Heart right ventricle (tissue), 16 donors: ENCODE data around the gene TRIM36. TPM values are rescaled to one million over a fixed set of nuclear protein-coding genes. Genes with fewer than 3 reads are reported as not detected.
A peak's percentile ranks its signal among the peaks of the same experiment; 100 is the strongest.

Experiments
- ATAC-seq, 8 donors: fragments of 200-7000 bp; cut with Tn5 transposase; one replicate each; pipeline ENCODE4 v1.9.1; 2020; ENCODE audit warnings: mild to moderate bottlenecking in 8 of 8, moderate library complexity in 8 of 8, moderate number of reproducible peaks in 1 of 8
- DNase-seq, 2 donors: peaks; one replicate each; pipeline ENCODE4 v3.0.0-alpha.2; 2020
- H3K27ac ChIP-seq, 10 donors: fragments of 200-600 bp; sonication (generic) in 2 of 10; one replicate each; pipeline versions ENCODE4 v1.5.0 to v1.8.0; 2020 to 2022; ENCODE audit warnings: mild to moderate bottlenecking in 3 of 10
- H3K27me3 ChIP-seq, 7 donors: fragments of 200-600 bp; one replicate each; pipeline ENCODE4 v1.8.0; 2021 to 2022; ENCODE audit warnings: mild to moderate bottlenecking in 2 of 7
- H3K36me3 ChIP-seq, 9 donors: fragments of 200-600 bp; sonication (generic) in 1 of 9; one replicate each; pipeline versions ENCODE4 v1.5.0 to v1.8.0; 2020 to 2022; ENCODE audit warnings: mild to moderate bottlenecking in 2 of 9
- H3K4me1 ChIP-seq, 9 donors: fragments of 200-600 bp; sonication (generic) in 1 of 9; one replicate each; pipeline versions ENCODE4 v1.5.0 to v1.8.0; 2020 to 2022; ENCODE audit warnings: mild to moderate bottlenecking in 4 of 9
- H3K4me3 ChIP-seq, 10 donors: fragments of 200-600 bp; sonication (generic) in 2 of 10; one replicate each; pipeline versions ENCODE4 v1.5.0 to v1.8.0; 2020 to 2022; ENCODE audit warnings: mild to moderate bottlenecking in 7 of 10, moderate library complexity in 2 of 10
- H3K9me3 ChIP-seq, 11 donors: fragments of 200-600 bp in 10 of 11; sonication (generic) in 2 of 11; one replicate each; pipeline versions ENCODE4 v1.5.0 to v1.8.0; 2013 to 2022; ENCODE audit warnings: mild to moderate bottlenecking in 2 of 11, control low read depth in 1 of 11, moderate library complexity in 1 of 11
- WGBS, 2 donors: extraction: QIAGEN DNeasy Blood & Tissue Kit; methylation state at CpG; one replicate each; pipeline ENCODE4 v1.1.7; 2013; ENCODE audit warnings: inconsistent platforms in 1 of 2; 5-methylcytosine and 5-hydroxymethylcytosine counted together
- intact Hi-C, 10 donors: fragments of 100-400 bp; cut with DNase I; formaldehyde crosslinking; loops; one replicate each; pipeline versions ENCODE4 v1.11.1 to v1.14.2; 2022
- long read RNA-seq, 3 donors: library from polyadenylated mRNA; unstranded; transcript quantifications; one replicate each; pipeline ENCODE4 v2.0.0, GENCODE V29; 2020 to 2021
- polyA plus RNA-seq, 2 donors: library from polyadenylated mRNA; stranded (reverse); fragments of 200-250 nt; gene quantifications; one replicate each; pipeline ENCODE4 v1.2.3, GENCODE V29; 2013
- total RNA-seq, 10 donors: library from RNA; stranded (reverse); fragmentation: NEBNext Ultra II Directional in 3 of 10; extraction: Animal tissue kit (Norgen Biotek cat#: 25700) in 3 of 10; gene quantifications; one replicate each; pipeline versions ENCODE4 v1.2.1 to v1.2.4, GENCODE V29; 2021 to 2023
- TF ChIP-seq, protein P1 (sequence below), 9 donors: fragments of 200-600 bp; sonication (generic) in 2 of 9; IDR thresholded peaks; one replicate each; pipeline versions ENCODE4 v1.5.0 to v1.8.0; 2021 to 2022; ENCODE audit warnings: antibody characterized with exemption in 9 of 9, mild to moderate bottlenecking in 5 of 9, moderate library complexity in 1 of 9
- donor health status: Arrhythmogenic right ventricular cardiomyopathy.
- donor health status: ischemic (EF 13 %, LVEDD 7.1; RV severe dilation, severe dysfunction).
- donor health status: healthy with polysubstance abuse.
- donor health status: DM: no; HTN: yes; CAD: no.
- donor health status: DM: no; HTN: no; CAD: no.
- donor health status: ischemic (EF 25% LVEDD 6.9; RV normal size, moderate dysfunction).
- donor health status: ischemic (EF 25% LVEDD 5.7; RV mildly dilated, moderate dysfunction).
- donor health status: healthy.
- donor health status: DM: yes; HTN: yes; CAD: no.
- donor health status: Ischemic cardiomyopathy.
- donor health status: ischemic (EF 35%, LVEDD 5.7; RV mildly dilated, moderate dysfunction).
- donor health status: nonischemic (EF 11% LVEDD 7.7; RV severe dilation, severe dysfunction).
- donor health status: DM: yes; HTN: yes; CAD: no.
- donor health status: PGD.
- donor health status: ischemic (EF 29% LVEDD 5.4; RV normal size, mild dysfunction).
- donor health status: nonischemic (EF 23%, LVEDD 6.1; RV moderate dilation, normal function).

The TRIM36 gene, protein sequence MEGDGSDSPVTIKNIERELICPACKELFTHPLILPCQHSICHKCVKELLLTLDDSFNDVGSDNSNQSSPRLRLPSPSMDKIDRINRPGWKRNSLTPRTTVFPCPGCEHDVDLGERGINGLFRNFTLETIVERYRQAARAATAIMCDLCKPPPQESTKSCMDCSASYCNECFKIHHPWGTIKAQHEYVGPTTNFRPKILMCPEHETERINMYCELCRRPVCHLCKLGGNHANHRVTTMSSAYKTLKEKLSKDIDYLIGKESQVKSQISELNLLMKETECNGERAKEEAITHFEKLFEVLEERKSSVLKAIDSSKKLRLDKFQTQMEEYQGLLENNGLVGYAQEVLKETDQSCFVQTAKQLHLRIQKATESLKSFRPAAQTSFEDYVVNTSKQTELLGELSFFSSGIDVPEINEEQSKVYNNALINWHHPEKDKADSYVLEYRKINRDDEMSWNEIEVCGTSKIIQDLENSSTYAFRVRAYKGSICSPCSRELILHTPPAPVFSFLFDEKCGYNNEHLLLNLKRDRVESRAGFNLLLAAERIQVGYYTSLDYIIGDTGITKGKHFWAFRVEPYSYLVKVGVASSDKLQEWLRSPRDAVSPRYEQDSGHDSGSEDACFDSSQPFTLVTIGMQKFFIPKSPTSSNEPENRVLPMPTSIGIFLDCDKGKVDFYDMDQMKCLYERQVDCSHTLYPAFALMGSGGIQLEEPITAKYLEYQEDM
- 1 to 10 TPM in 1 of 10 donors, under 1 TPM in 9; 0.06 to 2.2 (median 0.35) TPM for total RNA-seq
- under 1 TPM; 0.22 to 0.44 TPM for polyA plus RNA-seq
- long read RNA-seq, donor 1, result 0 reads
- long read RNA-seq, donor 2, result 0 reads
- long read RNA-seq, donor 3, result 0 reads

DNA sequence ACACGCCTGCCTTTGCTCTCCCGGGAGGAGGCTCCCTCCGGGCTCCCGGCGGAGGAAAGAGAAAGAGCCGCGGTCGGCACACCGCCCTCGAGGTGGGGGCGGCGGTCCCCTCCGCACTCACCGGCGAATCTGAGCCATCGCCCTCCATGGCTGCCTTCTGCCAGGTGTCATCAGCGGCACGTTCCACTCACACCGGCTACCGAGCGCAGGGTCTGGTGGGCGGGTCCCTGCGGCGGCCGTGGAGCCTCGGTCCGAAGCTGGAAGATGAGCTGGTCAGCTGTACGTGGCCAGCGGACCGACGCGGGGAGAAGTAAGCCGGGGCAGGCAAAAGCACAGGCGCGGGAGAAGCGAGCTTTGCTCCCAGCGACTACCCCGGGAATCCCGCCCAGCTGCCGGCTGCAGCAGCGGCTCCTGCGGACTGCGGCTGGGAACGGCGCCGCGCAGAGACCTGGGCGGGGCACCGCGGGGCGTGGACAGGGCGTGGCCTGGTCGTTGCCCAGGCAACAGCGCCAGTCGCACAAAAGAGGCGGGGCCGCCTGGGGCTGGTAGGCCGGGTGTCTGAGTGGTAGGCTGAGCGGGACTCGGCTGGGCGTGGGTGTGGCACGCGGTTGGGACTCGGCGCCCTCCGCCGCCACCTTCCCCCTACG is at the start of gene TRIM36:
TSS of gene TRIM36 (minus strand) at position 422 of the 647 bp plus-strand sequence. CDS start at position 148, 274 bp downstream.
- Histone ChIP-seq H3K4me1 (peaks cover 7 to 25% (median 22%) of the 10 kb centered on the region in 9 donors), H3K36me3 (no peaks in the 10 kb centered on the region), H3K9me3 (peaks cover 0 to 3% (median 0%) of the 10 kb centered on the region in 11 donors), H3K27me3 (peaks cover 0 to 92% (median 74%) of the 10 kb centered on the region in 7 donors), H3K27ac (peak within 1 kb of the TSS in 1 of 10 donors; percentile 39), H3K4me3 (peak within 1 kb of the TSS; percentile 64 to 90 (median 78))
- intact Hi-C loops, result no loop called here
- DNase-seq (peak; percentile 84 to 93), ATAC-seq (peak; percentile 98 to 100 (median 99))
- TF ChIP-seq, protein P1, sequence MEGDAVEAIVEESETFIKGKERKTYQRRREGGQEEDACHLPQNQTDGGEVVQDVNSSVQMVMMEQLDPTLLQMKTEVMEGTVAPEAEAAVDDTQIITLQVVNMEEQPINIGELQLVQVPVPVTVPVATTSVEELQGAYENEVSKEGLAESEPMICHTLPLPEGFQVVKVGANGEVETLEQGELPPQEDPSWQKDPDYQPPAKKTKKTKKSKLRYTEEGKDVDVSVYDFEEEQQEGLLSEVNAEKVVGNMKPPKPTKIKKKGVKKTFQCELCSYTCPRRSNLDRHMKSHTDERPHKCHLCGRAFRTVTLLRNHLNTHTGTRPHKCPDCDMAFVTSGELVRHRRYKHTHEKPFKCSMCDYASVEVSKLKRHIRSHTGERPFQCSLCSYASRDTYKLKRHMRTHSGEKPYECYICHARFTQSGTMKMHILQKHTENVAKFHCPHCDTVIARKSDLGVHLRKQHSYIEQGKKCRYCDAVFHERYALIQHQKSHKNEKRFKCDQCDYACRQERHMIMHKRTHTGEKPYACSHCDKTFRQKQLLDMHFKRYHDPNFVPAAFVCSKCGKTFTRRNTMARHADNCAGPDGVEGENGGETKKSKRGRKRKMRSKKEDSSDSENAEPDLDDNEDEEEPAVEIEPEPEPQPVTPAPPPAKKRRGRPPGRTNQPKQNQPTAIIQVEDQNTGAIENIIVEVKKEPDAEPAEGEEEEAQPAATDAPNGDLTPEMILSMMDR (IDR thresholded peaks at IDR 0.05), result peak in 4 of 9 donors; percentile 26 to 50 (median 42)
- whole genome bisulfite sequencing, 2 donors, result 0 to 1% methylated on average over 40 to 68 of the region's 68 CpGs

DNA sequence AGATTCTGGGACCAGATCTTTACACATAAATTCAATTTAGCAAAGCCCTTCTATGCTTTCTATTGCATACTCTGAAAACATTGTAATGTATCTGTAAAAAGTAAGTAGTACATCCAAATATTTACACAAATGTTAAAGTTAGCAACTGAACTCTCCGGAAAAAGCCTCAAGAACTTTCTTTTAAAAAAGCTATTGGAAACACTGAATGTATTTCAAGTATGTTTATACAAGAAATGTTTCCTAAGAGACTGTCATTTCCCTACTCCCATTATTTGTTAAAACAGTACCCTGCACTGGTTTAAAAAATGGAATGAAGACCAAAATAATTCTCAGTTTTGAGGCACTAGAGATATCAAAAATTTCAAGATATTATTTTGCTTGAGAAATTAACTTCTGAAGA is 44.8 kb upstream of the TRIM36 start:
- Histone ChIP-seq H3K27me3 (no peaks in the 10 kb centered on the region), H3K9me3 (peaks cover 0 to 10% (median 0%) of the 10 kb centered on the region in 11 donors), H3K27ac (no peak overlapping the region), H3K4me3 (no peak overlapping the region), H3K36me3 (peaks cover 0 to 76% (median 16%) of the 10 kb centered on the region in 9 donors), H3K4me1 (peaks cover 0 to 5% (median 0%) of the 10 kb centered on the region in 9 donors)
- intact Hi-C loops, result no loop called here
- DNase-seq (no peak), ATAC-seq (no peak)
- TF ChIP-seq, protein P1 (IDR thresholded peaks at IDR 0.05), result no peak
- WGBS, 2 donors, result 88 to 95% methylated on average over 1 of the region's 1 CpG

DNA sequence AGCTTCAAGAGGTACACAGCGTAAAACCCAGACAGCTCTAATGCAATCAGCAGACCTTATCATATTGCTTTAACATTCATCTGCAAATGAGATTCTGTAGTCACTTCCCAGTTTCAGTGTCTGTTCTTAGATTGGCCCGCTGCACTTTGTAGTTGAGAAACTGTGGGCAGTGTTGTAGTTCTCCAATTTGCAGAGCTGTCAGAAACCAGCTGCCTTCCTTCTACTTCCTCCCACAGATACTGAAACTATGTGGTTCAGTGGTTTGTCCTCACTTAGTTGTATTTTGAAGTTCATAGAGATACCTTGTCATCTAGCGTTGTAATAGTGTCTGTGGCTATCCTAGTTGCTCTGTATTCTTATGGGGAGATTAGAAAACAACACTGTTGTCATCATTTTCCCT is 39.6 kb upstream of the TRIM36 start:
- intact Hi-C loops, result no loop called here

More for the DNA sequence above, 39.6 kb upstream of the TRIM36 start:
- ATAC-seq, result peak in 7 of 8 donors; percentile 34 to 78 (median 65)
- H3K27me3 ChIP-seq, result no peaks in the 10 kb centered on the region
- peaks cover 0 to 18% (median 0%) of the 10 kb centered on the region in 9 donors for H3K4me1 ChIP-seq
- peaks cover 0 to 44% (median 8%) of the 10 kb centered on the region in 9 donors for H3K36me3 ChIP-seq
- H3K4me3 ChIP-seq, result no peak overlapping the region
- WGBS, 2 donors, result 82 to 84% methylated on average over 3 of the region's 3 CpGs
- no peaks in the 10 kb centered on the region for H3K9me3 ChIP-seq
- peak overlapping the region in 1 of 10 donors; percentile 33 for H3K27ac ChIP-seq
- TF ChIP-seq, protein P1 (IDR thresholded peaks at IDR 0.05), result no peak
- peak in 1 of 2 donors; percentile 9 for DNase-seq
